Kidney epithelial cell (primary cell): ENCODE data around the gene PEX10. TPM values are rescaled to one million over a fixed set of nuclear protein-coding genes. Genes with fewer than 3 reads are reported as not detected.

Source experiments
- DNase-seq: peaks from one replicate; pipeline ENCODE4 v3.0.0-alpha.2; 2010; ENCODE audit warnings: low read depth
- H3K27me3 ChIP-seq: 2 replicates; pipeline ENCODE4 v1.6.0; 2011; ENCODE audit warnings: low read length; ENCODE audit not compliant: control insufficient read depth, insufficient read depth
- H3K36me3 ChIP-seq: 2 replicates; pipeline ENCODE4 v1.5.1; 2011; ENCODE audit warnings: low read length; ENCODE audit not compliant: control insufficient read depth, insufficient read depth
- H3K4me3 ChIP-seq: 2 replicates; pipeline ENCODE4 v1.5.1; 2011; ENCODE audit warnings: low read depth, mild to moderate bottlenecking, control low read depth, low read length
- total RNA-seq: library from RNA; depleted of rRNA; stranded (reverse); fragments of >200 nt; gene quantifications from 2 replicates; pipeline ENCODE4 v1.2.3, GENCODE V29; 2015
- TF ChIP-seq, protein P1 (sequence below): IDR thresholded peaks from 2 replicates; pipeline ENCODE4 v1.5.1; 2011; ENCODE audit warnings: mild to moderate bottlenecking, moderate library complexity, low read length, control low read depth, inconsistent platforms; ENCODE audit not compliant: insufficient read depth, poor library complexity, severe bottlenecking

Gene PEX10
- total RNA-seq, 1 donor from 2014 or later, result 50.4 TPM

DNA sequence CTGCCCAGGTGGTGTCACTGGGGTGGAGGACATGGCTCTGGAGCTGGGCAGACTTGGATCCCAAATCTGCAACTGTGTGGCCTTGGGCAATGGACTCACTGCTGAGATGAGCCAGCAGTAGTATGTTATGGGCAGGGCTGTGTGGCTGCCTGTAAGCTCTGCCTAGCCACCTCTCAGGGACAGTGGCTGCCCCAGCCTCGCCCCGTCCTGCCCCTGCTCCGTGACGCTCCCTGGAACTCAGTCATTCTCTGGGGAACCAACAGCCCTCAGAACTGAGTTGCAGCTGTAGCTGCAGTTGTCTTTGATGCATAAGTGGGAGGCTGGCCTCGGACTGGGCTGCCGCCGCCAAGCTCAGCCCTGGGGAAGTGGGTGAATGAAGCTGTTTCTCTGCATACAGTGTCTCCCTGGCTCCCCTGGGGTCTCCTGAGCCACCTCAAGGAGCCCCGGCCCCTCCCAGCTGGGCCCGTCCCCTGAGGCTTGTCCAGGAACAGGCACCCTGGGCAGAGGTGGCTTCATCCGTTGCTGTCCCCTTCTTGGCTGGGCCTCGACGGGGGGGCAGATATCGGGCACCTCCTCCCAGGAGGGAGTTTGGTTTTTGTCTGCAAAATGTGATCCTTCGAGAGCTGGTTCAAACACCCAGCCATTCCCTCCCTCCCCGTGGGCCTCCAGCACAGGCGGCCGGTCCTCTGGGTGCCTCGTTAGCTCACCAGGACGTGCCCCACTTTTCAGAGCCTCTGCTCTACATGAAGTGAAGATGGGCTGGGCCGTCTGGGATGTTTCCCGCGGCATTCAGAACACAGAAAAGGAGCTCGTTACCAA, 37.5 kb upstream of the PEX10 start:
- Histone ChIP-seq H3K36me3 (no peaks in the 10 kb centered on the region), H3K27me3 (peaks cover 3% of the 10 kb centered on the region), H3K4me3 (no peak overlapping the region)
- no peak for DNase-seq
- TF ChIP-seq, protein P1, sequence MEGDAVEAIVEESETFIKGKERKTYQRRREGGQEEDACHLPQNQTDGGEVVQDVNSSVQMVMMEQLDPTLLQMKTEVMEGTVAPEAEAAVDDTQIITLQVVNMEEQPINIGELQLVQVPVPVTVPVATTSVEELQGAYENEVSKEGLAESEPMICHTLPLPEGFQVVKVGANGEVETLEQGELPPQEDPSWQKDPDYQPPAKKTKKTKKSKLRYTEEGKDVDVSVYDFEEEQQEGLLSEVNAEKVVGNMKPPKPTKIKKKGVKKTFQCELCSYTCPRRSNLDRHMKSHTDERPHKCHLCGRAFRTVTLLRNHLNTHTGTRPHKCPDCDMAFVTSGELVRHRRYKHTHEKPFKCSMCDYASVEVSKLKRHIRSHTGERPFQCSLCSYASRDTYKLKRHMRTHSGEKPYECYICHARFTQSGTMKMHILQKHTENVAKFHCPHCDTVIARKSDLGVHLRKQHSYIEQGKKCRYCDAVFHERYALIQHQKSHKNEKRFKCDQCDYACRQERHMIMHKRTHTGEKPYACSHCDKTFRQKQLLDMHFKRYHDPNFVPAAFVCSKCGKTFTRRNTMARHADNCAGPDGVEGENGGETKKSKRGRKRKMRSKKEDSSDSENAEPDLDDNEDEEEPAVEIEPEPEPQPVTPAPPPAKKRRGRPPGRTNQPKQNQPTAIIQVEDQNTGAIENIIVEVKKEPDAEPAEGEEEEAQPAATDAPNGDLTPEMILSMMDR, result no peak

DNA sequence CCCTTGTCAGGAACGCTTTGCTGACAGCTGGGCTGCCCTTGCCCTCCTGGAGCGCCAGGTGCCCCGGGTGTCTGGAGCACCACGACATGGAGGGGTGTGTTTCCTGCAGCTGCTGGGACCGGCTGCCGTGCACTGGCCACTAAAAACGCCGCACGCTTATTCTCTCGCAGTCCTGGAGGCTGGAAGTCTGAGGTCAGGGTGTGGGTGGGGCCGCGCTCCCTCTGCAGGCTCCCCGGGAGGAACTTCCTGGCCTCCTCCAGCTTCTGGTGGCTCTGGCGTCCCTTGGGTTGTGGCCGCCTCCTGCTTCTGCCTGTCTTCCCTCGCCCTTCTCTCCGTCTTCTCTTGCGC, 35.7 kb upstream of the PEX10 start:
- Histone ChIP-seq H3K36me3 (no peaks in the 10 kb centered on the region), H3K4me3 (no peak overlapping the region), H3K27me3 (peaks cover 17% of the 10 kb centered on the region)
- TF ChIP-seq, protein P1, result no peak
- DNase-seq, result no peak

DNA sequence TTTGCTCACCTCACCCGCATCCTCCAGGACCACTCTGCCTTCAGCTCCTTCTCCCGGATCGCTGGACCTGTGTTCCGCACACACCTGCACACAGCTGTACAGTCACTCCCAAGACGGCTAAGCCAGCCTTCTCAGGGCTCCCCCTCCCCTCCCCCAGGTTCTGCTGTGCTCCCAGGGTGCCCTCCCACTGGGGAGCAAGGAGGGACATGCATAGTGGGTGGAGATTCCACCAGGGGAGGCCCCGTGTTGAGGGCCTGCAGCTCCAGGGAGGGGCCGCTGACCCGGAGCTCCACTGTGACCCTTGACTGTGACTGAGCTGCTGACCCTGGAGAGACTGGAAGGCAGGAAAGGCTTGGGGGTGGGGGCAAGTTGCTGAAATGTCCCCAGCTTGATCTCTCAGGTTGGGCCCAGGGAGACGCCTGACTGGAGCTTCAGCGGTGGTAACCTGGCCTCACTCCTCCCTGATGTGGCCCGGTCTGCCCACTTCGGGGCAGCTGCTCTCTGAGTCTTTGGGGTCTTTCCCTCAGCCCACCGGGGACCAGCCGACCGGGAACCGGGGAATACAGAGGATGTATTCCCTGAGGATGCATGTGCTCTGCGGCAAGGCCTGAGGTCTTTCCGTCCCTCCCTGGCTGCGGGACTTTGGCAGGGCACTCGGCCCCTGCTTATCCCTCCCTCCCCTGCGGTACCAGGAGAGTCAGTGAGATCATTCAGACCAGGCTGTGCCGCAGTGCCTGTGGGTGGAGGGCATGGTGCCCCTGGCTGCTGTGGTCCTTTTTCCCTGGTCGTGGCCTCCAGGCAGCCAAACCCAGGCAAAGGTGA, 35.1 kb upstream of the PEX10 start:
- Histone ChIP-seq H3K27me3 (peaks cover 23% of the 10 kb centered on the region), H3K36me3 (no peaks in the 10 kb centered on the region), H3K4me3 (no peak overlapping the region)
- no peak for DNase-seq
- TF ChIP-seq, protein P1, result no peak

DNA sequence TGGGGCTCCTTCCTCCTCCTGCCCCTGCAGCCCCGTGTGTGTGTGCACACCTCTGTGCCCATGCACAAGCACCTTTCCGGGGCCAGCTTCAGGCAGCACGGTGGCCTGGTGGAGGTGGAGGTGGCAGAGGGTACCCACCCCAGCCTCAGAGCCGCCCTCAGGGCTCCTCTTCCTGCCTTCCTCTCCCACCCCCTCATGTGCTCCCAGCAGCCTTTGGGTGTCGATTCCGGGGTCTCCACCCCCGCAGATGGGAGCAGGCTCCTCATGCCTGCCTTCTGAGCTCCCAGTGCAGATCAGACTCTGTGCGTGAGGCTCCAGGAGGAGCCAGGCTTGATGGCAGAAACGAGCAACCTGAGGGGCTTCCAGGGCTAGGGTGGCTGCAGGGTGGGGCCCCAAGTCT, 34.5 kb upstream of the PEX10 start:
- no peak overlapping the region for H3K4me3 ChIP-seq
- H3K36me3 ChIP-seq, result no peaks in the 10 kb centered on the region
- peaks cover 28% of the 10 kb centered on the region for H3K27me3 ChIP-seq
- DNase-seq, result no peak
- TF ChIP-seq, protein P1, result no peak

DNA sequence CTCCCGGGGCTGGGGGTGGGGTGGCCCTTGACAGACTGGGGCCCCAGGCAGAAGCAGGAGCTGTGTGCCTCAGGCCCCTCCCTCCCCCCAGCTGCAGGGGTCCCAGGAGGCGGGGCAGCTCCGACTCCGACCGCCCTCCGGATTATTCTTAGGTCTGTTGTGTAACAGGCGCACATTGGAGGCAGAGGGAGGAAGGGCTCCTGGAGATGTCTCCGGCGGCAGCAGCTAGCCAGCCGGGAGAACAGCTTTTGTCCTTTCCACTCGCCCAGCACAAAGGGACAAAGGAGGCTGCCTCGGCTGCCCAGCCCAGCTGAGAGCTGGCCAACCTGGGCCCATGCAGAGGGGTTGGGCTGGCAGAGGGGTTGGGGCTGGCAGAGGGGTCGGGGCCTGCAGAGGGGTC, 34.0 kb upstream of the PEX10 start:
- TF ChIP-seq, protein P1, result no peak
- H3K36me3 ChIP-seq, result no peaks in the 10 kb centered on the region
- peaks cover 32% of the 10 kb centered on the region for H3K27me3 ChIP-seq
- H3K4me3 ChIP-seq, result no peak overlapping the region
- DNase-seq, result no peak
